NCI-H1417 treated with DMSO at 0.1 percent for 48 hours (cell line): ENCODE results near the gene GYG2.
"Not testable (repeated sequence)": the region's sequence is repeated elsewhere in the genome, so short reads cannot be mapped to it uniquely, and the experiment has no call there.

ENCODE experiments used
- DNase-seq: peaks from one replicate; lab custom pipeline; 2025; lab: John Stamatoyannopoulos, UW

The GYG2 gene

DNA sequence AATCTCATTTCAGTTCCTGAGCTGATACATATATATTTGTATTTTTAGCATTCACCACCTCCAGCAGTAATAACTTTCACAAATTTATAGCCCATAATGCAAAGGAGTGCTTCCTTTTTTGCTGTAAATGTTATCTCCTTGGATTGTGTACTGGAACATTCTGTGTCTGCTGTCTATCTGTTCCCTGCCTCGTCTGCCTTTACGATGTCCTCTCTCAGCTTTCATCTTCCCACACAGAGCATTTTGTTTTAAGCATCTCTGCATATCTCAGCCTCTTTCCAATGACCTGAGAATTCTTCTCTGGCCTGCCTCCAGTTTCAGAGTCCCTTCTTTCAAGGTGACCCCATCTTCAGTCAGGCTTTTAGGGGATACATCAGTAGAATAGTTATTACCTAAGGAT is 43.1 kb downstream of the GYG2 start:
- no peak for DNase-seq

DNA sequence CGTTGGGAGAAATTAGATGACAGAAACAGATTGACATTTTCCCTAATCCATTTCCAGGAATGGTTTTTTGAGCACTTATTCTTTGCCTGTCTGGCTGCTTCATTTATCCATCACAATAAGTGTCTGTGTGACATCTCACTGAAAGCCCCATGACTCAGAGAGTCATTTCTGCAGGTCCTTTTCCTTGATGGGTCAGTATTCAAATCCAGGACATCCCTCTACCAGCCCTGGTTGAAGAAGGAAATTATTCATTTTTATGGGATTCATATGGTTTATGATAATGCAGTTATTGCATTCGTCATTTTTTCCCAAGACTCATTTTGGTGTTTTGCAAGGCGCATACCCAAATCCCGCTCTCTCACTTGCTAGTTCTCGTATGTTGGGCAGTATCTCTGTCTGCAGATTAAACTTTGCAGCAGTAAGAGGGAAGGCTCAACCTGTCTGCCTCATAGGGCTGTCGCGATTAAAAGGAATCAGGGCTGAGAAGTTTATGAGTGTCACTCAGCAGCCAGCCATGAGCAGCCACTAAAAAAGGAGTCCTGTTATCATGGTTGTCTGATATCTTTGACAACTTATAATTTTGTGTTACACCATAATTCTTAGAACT is 44.0 kb downstream of the GYG2 start:
- no peak for DNase-seq

DNA sequence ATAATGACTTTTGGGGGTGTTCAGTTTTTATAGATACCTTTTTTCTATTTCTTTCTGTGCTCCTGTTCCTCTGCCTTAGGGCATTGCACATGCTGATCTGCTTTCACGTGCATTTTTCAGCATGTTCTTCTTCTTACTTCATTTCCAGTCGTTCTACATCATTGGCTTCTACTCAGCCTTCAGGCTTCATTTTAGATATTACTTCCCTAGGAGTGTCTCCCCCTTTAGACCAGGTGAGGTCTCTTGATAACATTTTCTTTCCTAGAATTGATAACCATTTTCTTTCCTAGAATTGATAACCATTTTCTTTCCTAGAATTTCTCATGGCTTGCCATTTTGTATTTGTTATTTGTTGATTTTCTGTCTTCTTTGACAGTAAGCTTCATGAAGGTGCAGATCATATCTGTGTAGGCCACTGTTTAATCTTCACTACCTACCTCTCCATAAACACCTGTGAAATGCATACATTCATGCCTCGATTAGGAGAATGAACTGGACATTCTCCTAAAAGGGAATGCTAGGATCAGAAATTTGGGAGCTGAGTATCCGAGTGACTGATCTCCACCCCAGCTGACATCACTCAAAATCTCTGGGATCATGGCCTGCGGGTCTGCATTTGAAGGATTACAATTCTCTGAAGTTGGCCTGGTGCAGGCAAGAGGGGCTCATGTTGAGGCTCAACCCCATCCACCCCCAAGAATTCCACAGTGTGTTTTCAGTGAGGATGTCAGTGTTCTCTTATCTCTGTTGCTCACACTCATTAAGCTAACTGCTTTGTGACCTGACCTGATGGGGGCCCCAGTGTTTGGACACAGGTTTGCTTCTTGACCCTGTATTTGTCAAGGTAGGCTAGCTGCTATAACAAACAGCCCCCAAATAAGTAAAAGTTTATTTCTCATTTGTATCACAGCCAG is 45.7 kb downstream of the GYG2 start:
- no peak for DNase-seq

DNA sequence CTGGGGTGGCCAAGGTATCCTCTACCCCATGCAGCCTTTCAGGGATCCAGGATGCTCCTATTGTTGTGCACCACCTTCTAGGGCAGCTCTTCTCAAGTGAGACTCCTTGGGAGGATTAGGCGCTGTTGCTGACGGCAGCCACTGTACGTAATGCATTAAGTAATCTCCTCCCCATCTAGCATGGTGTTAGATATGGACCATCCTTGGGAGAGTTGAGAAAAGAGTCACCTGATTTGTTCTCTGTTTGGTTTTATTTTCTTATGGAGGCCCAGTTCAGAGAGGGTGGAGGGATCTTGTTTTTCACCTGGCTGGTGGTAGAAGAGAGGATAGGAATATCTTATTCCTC is 46.4 kb downstream of the GYG2 start:
- DNase-seq, result no peak

DNA sequence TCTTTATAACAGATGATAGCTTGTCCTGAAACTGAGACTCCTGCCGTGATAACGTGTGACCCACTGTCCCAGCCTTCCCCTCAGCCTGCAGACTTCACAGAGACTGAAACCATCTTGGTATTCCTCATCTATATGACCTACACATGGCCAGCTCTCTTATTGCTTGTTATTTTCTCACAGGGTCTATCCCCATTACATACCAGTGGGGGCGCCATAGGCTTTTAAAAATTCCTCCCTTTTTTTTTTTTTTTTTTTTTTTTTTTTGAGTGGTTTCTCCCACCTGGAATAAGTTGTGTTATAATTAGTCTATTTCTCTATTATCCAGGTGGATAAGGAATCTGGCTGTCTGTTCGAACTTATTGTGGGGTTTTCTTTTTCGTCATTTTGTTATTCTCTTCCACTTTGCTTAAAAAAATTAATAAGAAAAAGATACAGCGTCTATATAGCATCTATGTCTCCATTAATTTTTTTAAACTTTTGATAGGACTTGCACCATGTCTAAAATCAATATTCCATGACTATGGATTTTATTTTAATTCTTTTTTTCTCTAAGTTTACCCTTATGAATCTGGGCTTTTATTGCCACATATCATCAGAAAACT is 47.2 kb downstream of the GYG2 start:
- DNase-seq, result no peak

DNA sequence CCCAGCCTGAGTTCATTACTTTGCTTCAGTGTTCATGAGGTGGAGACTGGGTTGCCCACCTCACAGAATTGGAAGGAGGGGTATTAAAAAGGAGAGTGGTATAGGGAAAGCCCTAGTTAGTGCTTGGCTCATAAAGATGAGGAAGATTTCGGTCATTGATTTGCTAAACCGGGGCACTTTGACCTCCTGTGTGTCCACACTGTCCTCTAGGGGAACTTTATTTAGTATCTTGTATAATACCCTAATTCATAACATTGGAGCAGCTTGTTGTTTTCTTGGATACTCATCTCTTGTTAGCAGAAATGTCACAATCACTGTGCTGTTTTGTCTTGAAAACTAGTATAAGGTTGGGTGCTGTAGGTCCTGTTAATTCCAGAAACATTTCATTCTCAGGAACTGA is 49.8 kb downstream of the GYG2 start:
- no peak for DNase-seq

DNA sequence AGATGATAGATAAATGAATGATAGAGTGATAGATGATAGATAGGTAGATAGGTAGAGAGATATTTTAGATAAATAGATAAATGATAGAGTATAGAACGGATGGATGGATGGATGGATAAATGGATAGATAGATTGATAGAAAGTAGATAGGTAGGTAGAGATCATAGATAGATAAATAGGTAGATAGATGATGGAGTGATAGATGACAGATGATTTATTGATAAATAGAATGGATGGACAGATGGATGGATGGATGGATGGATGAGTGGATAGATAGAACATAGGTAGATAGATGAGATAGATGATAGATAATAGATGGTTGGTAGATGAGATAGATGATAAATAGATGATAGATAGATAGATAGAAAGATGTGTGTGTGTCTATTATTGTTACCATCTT is 50.9 kb downstream of the GYG2 start:
- DNase-seq, result no peak

DNA sequence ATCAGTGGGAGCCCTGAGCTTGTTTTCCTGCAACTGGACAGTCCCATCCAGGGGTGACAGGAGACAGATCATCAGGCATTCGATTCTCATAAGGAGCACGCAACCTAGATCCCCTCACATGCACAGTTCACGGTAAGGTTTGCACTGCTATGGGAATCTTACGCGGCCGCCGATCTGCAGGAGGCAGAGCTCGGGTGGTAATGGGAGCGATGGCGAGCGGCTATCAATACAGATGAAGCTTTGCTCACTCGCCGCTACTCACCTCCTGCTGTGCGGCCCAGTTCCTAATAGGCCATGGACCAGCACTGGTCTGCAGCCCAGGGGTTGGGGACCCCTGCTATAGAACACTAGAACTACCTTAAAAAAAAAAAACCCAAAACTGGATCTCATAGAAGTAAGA is 55.0 kb downstream of the GYG2 start:
- DNase-seq, result no peak

DNA sequence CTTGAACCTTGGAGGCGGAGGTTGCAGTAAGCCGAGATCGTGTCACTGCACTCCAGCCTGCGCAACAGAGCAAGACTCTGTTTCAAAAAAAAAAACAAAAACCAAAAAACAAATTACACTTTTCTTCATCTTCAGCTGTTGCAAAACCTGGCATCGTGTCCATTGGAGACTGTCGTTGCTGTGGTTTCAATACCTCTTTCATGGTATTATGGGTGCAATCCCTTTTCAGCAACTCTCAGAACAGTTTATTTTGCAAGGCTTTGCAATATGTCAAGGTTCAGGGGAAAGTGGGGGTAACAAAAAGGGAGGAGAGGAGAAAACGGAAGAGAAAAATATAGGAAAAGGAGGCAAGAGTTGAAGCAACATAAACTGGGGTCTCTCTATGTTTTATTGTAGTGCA is 59.6 kb downstream of the GYG2 start:
- DNase-seq, result no peak

DNA sequence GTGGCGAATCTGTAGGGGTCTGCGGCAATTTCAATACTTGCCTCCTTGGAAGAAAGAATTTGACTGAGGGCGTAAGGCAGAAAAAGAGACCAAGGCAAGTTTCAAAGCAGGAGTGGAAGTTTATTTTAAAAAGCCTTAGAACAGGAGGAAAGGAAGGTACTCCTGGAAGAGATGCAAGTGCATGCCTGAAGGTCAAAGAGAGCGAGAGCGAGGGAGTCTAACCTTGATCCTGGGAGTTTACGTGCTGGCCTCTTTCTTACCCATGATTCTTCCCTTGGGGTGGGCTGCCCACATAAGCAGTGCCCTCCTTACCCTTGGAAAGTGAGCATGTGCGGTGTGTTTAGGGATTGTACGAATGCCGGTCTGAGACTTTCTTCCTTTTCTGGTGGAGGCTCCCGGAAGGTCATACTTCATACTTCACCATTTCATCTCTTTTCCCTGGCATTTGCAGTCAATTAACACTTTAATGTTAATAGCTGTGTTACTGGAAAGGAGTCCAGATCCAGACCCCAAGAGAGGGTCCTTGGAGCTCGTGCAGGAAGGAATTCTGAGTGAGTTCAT is 60.4 kb downstream of the GYG2 start:
- no peak for DNase-seq

DNA sequence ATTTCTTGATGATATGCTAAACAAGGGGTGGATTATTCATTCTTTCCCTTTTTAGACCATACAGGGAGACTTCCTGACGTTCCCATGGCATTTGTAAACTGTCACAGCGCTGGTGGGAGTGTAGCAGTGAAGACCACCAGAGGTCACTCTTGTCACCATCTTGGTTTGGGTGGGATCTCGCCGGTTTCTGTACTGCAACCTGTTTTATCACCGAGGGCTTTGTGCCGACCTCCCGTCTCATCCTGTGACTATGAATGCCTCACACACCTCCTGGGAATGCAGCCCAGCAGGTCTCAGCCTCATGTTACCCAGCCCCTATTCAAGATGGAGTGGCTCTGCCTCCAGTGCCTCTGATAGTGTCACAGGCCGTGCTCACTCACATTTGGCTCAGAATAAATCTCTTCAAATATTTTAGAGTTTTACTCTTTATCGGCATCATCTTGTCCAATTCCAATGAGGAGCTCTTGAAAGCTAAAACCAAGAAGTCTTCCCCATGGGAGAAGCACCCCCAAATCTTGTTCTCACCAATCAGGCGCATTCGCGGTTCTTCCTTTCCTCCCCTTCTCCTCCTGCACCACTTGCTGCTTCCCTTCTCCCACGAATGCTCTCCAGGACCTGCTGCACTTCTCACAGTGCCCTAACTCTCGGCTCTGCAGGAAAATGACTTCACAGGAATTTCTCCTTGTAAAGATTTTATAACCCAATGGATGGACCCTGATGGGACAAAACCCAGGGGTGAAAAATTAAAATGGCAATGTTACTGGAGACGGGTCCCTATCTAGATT is 61.2 kb downstream of the GYG2 start:
- DNase-seq, result not testable (repeated sequence)

DNA sequence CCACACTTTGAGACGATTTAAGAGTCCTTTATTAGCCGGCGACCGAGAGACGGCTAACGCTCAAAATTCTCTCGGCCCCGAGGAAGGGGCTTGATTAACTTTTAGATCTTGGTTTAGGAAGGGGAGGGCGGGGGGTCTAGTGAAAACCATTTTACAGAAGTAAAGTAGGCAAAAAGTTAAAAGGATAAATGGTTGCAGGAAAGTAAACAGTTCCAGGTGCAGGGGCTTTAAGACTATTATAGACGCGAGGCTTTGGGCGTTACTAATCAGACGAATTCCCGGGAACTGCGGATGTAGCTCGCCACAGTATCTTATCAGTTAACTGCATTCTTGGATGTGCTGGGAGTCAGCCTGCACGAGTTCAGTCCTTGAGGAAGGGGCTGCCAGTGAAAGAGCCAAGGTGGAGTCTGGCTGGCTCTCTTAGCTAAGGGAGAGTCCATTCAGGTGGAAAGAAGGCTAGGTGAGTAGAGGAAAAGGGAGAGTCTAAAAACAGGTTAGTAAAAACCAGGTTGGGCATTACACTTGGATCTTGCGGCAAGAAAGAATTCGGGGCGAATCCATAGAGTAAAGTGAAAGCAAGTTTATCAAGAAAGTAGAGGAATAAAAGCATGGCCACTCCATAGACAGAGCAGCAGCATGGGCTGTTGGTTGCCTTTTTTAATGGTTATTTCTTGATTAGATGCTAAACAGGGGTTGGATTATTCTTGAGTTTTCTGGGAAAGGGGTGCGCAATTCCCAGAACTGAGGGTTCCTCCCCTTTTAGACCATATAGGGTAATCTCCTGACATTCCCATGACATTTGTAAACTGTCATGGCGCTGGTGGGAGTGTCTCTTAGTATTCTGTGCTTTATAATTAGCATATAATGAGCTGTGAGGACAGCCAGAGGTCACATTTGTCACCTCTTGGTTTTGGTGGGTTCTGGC is 62.1 kb downstream of the GYG2 start:
- not testable (repeated sequence) for DNase-seq

DNA sequence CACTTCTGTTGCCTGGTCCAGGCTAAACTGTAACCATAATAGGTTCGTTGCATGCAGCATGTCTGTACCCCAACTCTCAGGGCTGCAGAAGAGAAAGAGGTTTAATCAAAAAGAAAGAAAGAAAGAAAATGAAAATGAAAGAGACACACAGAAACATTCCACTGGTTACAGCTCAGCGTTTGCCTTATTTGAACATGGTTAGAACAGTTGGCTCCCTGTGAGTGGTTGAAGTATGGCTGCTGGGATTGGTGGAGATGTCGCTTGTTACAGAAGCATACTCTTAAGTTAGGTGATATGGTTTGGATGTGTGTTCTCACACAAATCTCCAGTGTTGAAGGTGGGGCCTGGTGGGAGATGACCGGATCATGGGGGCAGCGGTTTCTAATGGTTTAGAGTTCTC is 64.1 kb downstream of the GYG2 start:
- DNase-seq, result no peak

DNA sequence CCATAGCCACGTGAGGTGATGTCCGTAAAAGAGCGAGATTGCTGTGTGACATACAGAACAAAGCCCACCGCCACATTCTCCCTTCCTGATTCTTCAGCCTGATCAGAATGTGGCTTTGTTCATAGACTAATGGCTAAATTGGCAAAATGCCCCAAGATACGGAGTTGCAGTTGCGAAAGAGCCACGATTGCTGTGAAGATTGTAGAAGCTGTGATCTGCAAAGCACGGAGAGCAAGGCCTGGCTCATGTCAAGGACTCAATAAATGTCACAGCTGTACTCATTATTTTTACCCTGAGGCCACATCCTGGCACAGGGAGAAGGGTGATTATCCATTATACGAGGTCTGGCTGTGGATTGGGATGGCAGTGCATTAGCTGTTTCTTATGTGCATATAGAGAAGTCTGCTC is 66.2 kb downstream of the GYG2 start:
- no peak for DNase-seq

DNA sequence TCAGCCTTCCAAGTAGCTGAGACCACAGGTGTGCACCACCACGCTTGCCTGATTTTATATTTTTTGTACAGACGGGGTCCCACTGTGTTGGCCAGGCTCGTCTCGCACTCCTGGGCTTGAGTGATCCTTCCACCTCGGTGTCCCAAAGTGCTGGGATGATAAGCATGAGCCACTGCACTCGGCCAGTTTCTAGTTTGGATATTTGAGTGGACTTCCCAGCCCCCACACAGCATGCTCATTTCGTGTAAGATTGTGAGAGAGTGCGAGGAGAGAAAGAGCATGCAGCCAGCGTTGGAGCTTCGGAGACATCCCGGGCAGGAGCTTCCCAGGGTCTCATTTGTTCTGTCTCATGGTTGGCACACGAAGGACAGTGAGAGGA is 68.6 kb downstream of the GYG2 start:
- no peak for DNase-seq

DNA sequence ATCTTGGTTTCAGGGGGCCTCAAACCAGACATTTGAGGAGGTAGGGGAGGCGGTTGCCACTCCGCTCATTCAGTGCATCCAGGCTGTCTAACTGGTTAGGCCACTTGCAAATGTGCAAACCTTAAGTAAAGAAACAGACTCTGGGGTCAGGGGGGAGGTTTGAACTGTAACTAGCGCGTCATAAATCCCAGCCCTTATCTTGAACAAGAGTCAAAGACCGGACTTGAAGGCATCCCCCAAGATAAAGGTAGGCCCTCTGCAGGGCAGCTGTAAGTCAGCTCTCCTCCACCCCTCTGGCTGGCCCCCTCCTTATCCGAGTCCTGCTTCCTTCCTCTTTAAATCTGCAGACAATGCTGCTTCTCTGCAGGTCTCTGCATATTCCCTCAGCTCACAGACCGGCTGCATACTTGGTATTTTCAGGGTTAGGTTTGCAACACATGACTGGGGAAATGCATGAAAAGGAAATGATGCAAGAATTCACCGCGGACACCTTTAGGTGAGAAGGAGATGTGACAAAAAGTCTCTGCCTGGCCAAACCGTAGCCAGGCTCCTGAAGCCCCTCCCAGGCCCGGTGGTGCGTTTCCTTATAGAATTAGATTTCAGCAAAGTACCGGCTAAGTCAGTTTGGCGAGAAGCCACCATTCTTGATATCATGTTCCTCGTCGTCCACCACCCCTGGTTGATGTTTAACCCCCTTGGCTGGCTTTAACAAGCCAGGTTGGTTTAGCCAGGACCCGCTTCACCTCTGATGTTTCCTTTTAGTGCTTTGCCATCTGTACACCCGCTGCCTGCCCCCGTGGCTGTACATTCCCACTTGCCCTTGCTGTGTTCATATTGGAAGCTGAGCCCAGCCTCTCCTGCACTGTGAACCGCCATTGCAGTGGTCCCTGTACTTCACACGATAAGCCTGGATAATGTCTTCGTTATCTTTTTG is 69.2 kb downstream of the GYG2 start:
- DNase-seq, result not testable (repeated sequence)

DNA sequence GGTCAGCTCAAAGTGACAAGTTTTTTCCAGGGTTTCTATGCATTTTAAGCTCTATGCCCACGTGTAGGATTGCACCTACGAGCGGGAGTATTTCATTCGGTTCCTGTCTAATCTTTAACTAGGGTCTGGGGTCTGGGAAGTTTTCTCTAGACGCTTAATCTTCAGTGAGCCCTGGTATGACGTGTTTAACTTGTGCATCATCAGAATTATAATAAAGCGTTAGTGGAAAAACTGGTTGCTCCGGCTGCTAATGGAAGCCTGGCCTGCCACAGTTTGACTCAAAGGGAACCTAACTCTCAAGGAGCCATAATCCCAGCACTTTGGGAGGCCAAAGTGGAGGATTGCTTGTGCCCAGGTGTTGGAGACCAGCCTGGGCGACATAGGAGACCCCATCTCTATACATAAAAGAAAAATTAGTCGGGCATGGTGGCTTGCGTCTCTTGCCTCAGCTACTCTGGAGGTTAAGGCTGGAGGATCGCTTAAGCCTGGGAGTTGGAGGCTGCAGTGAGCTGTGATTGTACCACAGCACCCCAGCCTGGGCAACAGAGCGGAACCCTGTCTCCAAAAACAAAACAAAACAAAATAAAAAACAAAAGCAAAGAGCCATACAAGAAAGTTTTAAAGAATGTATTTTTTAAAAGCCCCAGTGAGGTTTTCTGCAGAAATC is 70.2 kb downstream of the GYG2 start:
- no peak for DNase-seq

DNA sequence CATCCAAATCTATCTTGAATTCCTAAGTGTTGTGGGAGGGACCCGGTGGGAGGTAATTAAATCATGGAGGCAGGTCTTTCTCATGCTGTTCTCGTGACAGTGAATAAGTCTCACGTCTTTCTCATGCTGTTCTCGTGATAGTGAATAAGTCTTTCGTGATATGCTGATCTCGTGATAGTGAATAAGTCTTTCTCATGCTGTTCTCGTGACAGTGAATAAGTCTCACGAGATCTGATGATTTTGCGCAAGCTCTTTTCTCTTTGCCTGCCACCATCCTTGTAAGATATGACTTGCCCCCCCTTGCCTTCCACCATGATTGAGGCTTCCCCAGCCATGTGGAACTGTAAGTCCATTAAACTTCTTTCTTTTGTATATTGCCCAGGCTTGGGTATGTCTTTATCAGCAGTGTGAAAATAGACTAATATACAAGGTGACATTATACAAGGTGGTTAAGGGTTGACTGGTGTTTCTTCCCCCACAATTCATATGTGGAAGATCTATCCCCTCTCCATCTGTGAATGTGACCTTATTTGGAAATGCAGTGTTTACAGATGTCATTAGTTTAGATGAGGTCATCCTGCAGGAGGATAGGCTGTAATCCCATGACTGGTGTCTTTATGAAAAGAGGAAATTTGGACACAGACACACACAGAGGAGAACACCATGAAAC is 72.8 kb downstream of the GYG2 start:
- no peak for DNase-seq

DNA sequence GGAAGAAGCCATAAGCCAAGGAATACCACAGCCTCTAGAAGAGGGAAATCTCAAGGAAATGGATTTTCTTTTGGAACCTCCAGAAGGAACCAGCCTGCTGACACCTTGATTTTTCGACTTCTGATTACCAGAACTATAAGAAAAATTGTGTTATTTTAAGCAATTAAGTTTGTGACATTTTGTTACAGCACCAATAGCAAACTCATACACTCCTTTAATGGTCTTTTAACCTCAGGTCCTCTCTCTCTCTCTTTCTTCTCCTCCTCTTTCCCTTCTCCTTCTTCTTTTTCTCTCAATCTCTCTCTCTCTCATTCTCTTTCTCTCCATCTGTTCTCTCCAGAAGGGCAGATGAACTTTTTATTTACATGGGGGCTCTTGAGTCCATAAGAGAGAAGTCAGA is 74.1 kb downstream of the GYG2 start:
- DNase-seq, result no peak
